Activated T-cell treated with anti-CD3 and anti-CD28 coated beads, Interleukin-2, amount 50 U/mL, for 48 hours (primary cell): ENCODE results near the gene GRB7.

Source experiments
- DNase-seq, 2 experiments: peaks; one replicate each; pipeline ENCODE4 v3.0.0-alpha.2; 2020

Gene GRB7

GRCh38 chr17:39775031-39775430, 37.3 kb downstream of the GRB7 start:
- DNase-seq = peak in 1 of 2 experiments; percentile 11

- DNase-seq = peak in 1 of 2 experiments; percentile 23
Observed at GRCh38 chr17:39776252-39776651, 38.5 kb downstream of the GRB7 start.

- peak in 1 of 2 experiments; percentile 38 for DNase-seq
Observed at GRCh38 chr17:39777534-39778365, 40.0 kb downstream of the GRB7 start.

GRCh38 chr17:39781031-39781860, 43.5 kb downstream of the GRB7 start:
- DNase-seq = peak in 1 of 2 experiments; percentile 14

GRCh38 chr17:39781861-39782213, 44.1 kb downstream of the GRB7 start:
- DNase-seq = no peak

- DNase-seq = no peak
Observed at GRCh38 chr17:39782481-39782880, 44.7 kb downstream of the GRB7 start.

GRCh38 chr17:39782980-39783379, 45.2 kb downstream of the GRB7 start:
- DNase-seq = no peak

- DNase-seq = no peak
Observed at GRCh38 chr17:39787041-39787440, 49.3 kb downstream of the GRB7 start.

GRCh38 chr17:39787743-39788484, 50.2 kb downstream of the GRB7 start:
- no peak for DNase-seq

GRCh38 chr17:39791111-39791992, 53.6 kb downstream of the GRB7 start:
- DNase-seq = peak in 1 of 2 experiments; percentile 66

- DNase-seq = no peak
Observed at GRCh38 chr17:39792526-39793221, 54.9 kb downstream of the GRB7 start.

GRCh38 chr17:39793301-39793872, 55.6 kb downstream of the GRB7 start:
- no peak for DNase-seq

GRCh38 chr17:39794249-39794970, 56.7 kb downstream of the GRB7 start:
- DNase-seq = peak in 1 of 2 experiments; percentile 37
